GM21737 (cell line): ENCODE measurements around the gene RPL36AL.
"Not testable (repeated sequence)": the region's sequence is repeated elsewhere in the genome, so short reads cannot be mapped to it uniquely, and the experiment has no call there.

Experiments
- ATAC-seq: cut with Tn5 transposase; IDR thresholded peaks from one replicate; pipeline ENCODE4 v1.9.1; 2021; ENCODE audit warnings: mild to moderate bottlenecking, moderate library complexity; ENCODE audit not compliant: unreplicated experiment

Gene RPL36AL

DNA sequence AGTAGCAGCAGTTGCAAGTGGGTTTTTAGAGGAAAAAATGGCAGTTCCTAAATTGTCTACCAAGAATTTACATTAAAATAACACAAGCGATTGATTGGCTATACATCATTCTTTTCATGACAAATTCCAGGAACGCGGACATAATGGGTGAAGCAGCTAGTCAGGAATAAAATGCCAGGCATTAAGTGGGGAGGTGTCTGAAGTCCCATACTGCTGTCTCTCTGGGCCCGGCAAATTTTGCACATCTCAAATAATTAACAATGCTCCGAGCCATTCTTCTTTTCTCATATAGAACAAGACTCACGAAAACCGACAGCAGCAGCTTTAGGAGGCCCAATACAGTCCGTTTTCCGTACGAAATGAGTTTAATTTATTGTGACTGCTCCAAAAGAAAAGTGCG lies 696 bp downstream of the RPL36AL start:
- ATAC-seq: no peak

DNA sequence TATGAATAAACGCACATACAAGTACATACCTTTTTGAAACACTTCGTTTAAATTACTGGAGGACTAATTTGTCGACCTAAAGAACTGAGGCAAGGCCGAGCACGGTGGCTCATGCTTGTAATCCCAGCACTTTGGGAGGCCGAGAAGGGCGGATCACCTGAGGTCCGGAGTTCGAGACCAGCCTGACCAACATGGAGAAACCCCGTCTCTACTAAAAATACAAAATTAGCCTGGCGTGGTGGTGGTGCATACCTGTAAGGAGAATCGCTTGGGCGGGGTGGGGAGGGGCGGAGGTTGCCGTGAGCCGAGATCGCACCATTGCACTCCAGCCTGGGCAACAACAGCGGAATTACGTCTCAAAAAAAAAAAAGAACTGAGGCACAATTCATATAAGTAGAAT lies 1.2 kb downstream of the RPL36AL start:
- ATAC-seq: not testable (repeated sequence)

DNA sequence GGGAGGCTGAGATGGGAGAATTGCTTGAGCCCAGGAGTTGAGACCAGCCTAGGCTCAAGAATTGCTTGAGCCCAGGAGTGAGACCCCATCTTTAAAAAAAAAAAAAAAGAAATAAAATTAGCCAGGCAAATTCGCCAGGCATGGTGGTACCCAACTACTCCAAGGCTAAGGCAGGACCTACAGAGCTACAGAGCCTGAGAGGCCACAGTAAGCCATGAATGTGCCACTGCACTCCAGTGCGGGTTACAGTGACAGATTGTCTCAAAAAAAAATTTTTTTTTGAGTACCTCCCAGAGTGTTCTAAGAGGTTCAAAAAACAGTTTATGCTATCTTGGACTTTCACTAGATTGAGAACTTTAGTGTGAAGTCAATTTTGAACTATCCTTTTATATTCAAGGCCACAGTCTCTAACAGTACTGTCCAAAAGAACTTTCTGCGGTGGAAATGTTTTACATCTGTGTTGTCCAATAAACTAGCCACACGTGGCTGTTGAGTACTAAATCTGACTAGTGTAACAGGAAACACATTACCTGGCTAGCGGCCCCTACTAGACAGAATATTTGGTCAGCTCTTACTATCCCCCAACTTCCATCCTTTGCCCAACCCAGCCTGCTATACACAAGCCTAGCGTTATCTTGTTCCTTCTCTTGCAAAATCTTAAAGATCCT lies 2.4 kb downstream of the RPL36AL start:
- ATAC-seq: no peak

DNA sequence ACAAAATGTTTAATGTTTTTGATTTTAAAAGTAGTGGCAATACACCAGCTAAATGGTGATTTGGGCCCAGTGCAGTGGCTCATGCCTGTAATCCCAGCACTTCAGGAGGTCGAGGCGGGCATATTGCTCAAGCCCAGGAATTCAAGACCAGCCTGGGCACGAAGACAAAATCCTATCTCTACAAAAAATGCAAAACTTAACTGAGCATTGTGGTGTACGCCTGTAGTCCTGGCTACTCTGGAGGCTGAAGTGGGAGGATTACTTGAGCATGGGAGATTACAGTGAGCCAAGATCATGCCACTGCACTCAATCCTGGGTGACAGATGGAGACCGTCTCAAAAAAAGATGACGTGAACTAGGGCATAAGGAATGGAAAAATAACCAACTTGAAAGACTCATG lies 4.7 kb downstream of the RPL36AL start:
- ATAC-seq: no peak

DNA sequence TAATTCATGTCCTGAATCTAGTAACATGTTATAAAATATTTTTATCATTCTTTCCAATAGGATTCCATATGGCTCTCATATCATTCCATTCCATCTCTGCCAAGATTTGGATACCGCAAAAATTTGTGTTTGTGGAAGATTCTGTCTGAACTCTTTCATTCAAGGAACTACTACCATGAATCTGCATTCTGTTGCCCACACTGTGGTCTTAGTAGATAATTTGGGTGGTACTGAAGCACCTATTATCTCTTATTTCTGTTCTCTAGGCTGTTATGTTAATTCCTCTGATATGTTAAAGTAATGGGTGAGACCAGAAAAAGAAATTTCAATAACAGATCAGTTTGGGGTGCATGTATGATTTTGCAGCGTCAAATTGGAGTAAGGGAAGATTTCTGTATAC lies 6.2 kb downstream of the RPL36AL start:
- ATAC-seq: no peak

DNA sequence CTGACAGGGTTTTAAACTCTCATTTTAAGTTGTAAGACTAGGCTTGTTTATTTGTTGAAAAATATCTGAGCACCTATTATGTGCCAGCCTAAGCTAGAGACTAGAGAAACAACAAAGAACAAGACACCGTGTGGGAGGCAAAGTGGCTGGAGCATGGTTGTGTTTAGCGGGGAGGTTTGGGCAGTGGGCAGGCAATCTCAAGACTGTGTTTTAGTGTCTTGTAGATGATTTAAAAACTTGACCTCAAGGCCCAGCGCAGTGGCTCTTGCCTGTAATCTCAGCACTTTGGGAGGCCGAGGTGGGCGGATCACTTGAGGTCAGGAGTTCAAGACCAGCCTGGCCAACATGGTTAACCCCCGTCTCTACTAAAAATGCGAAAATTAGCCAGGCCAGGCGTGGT lies 7.8 kb downstream of the RPL36AL start:
- no peak for ATAC-seq

DNA sequence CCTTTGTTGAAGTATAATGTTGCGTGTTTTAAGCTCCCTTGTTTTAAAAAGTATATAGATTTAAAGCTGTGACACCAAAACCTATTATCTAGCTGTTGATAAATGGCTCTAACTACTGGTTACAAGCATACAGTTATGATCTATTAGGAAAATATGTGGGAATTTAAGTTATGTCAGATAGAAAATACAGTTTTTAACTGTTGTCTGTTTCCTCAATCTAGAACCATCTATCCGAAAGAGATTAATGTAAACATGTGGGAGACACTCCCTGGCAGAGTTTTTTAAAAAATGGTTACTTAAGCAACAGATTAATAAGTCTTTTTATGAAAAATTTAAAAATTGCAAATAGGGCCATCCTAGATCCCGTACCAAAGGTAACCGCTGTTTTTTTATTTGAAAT lies 8.2 kb downstream of the RPL36AL start:
- no peak for ATAC-seq

DNA sequence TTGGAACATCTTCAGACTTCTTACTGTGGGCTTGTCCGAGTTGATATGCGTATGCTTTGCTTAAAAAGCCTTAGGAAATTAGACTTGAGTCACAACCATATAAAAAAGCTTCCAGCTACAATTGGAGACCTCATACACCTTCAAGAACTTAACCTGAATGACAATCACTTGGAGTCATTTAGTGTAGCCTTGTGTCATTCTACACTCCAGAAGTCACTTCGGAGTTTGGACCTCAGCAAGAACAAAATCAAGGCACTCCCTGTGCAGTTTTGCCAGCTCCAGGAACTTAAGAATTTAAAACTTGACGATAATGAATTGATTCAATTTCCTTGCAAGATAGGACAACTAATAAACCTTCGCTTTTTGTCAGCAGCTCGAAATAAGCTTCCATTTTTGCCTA lies 12.8 kb downstream of the RPL36AL start:
- no peak for ATAC-seq

DNA sequence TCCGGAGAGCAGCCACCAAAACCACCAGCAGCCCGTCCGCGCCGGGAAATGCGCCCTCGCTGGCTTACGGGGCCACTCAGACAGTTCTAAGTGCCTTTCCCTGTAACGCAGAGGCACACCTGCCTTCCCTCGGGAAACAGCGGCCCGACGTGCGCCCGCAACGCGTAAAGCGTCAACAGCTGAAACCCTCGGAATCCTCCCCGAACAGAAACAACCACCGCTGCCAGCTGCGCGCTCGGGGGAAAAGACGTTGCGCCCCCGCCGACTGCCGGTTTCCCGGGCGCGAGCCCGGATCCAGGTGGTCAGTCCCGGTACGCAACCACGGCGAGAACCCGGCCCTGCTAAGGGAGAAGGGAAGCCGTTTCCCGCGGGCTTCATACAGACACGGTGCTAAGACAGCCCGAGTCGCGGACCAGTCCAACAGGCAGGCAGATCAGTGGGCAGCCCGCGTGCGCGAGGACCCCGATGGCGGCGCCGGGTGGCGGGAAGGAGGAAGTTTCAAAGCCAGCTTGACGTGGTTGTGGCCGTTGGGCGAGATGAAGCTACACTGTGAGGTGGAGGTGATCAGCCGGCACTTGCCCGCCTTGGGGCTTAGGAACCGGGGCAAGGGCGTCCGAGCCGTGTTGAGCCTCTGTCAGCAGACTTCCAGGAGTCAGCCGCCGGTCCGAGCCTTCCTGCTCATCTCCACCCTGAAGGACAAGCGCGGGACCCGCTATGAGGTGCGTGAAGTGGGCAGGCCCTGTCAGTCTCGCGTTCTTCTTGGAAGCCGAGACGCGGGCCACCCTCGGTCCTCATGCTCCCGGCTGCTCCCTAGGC lies 21.7 kb downstream of the RPL36AL start, which contains the start of gene LRR1:
Gene LRR1 (plus strand): TSS at position 456 of the 816 bp plus-strand sequence. CDS start 81 bp downstream, at position 537.
- peak; percentile 48 for ATAC-seq

DNA sequence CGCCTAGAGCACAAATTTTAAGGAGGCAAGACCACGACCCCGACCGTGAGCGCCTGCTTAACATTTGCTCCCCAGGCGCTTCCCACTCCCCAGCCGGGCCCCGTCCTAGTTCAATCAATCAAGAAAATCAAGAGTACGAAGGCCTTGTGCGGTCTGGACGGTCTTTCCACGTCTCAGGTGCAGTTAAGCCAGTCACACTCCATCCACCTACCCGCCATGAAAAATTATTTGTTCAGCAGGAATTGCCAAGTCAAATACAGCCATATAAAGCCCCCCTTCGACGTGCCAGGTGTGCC lies 22.3 kb downstream of the RPL36AL start:
- no peak for ATAC-seq

DNA sequence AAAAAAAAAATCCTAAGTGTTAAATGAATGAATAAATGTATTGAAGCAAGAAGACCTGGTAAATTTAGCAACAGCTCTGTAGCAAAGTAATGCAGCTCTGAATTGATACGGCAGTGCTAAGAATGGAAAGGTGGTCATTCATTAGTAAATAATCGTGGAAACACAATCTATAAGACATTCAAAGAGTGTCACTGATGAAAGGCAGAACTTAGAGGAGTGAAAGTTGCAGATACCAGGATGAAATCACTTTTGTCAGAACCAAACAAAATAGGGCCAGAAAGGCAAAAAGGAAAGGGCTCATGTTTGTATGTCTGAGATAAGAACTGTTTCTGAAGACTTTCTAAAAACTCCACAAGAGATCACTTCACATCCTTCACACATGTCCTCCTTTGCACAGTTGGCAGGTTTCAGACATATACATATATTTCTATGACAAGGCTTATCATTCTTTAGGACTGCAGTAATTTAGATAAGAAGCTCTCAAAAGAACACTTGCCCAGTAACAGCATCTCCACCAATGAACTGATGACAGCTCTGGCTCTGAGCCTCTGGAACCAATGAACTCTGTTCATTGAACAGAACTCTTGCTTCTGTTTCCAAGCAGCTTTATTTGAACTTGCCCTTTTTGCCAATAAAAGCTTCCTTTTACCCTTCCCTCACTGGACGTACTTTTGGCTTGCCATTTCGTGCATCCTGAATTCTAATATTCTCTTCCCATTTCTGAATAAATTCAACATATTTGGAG lies 25.9 kb downstream of the RPL36AL start:
- ATAC-seq: no peak

DNA sequence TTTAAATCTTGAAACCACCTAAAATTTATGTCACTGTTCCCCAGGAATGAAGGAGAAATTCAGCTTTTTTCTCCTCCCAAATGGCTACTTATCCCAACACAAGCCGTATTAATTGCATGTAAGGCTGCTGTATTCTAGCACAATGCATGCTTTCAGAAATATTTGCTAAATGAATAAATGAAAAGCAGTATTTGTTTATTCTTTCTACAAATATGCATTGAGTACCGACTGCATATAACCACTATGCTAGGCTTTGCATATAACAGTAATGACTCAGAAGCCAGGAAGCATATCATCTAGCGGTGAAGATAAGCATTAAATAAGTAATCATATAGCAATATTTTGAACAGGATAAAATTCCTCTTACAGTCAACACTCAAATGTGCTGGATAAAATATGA lies 27.4 kb downstream of the RPL36AL start:
- ATAC-seq: no peak

DNA sequence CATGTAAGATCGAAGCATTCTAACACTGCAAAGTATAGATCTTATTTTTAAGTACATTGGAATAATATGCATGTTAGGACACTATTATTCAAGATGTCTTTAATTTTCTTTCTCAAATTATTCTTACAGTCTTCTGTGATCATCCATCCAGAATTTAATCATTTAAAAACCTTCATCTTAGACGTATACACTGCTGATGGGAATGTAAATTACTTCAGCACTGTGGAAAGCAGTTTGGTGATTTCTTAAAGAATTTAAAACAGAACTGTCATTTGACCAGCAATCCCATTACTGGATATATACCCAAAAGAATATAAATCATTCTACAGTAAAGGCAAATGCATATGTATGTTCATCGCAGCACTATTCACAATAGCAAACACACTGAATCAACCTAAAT lies 31.0 kb downstream of the RPL36AL start:
- no peak for ATAC-seq

DNA sequence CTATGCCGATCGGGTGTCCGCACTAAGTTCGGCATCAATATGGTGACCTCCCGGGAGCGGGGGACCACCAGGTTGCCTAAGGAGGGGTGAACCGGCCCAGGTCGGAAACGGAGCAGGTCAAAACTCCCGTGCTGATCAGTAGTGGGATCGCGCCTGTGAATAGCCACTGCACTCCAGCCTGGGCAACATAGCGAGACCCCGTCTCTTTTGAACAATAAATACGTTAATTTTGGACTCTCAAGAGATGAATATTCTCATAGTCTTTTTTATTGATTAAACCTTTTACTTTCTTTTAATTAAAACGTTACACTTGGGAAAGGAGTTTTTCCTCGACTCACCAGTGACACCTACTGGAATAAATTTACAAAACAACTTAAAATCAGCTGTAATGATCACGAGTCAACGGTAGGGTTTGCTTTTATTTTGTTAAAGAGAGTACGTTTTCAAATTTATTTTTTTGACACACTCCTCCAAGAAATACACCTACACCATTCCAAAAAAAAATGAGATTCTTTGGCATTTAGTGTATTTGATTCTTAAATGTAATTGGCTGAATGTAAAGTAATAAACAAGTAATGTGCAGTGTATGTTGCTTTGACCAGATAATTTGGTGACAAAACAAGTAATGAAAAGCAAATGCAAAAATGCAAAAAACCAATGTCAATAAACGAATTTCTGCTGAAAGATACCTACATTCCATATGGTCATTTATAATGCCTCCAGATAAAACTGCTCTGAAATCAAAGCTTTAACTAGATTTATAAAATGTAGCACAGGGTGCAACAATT lies 33.6 kb downstream of the RPL36AL start:
- ATAC-seq: peak; percentile 29

DNA sequence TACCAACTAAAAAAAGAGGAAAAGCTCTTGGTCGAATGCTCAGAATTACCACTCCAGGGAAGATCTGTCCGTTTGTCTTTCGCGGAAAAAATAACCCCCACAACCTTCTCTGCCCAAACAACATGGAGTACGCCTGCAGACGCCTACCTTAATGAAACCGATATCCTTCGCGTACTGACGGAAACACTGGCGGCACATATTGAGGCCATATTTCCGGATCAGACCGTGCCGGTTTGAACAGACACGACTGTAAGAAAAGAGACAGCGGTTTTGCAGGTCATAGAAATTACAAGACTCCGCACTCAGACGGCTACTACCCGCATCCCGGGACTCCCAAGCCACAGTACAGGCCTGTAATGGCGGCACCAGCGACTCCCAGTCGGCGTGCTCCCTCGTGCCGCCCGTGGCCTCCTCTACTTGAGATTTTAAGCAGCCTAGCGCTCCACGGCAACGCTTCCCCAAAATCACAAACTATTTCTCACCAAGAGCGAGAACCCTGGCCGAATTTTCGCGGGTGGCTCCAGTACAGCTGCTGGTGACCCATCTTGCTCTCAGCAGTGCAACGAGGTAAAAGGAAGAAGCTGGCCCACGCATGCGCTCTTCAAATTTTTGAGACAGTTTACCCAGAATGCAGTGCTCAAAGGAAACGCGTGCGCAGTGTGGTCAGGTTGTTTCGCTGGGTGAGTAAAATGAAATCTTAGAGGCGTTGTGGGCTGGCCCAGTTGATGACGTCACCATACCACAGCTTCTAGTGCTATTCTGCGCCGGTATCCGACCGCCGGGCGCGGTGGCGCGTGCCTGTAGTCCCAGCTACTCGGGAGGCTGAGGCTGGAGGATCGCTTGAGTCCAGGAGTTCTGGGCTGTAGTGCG lies 34.4 kb downstream of the RPL36AL start, which contains the start of gene RPS29:
Gene RPS29 (minus strand): TSS at position 578 of the 870 bp plus-strand sequence. CDS start 34 bp downstream, at position 544.
- ATAC-seq: peak; percentile 89

DNA sequence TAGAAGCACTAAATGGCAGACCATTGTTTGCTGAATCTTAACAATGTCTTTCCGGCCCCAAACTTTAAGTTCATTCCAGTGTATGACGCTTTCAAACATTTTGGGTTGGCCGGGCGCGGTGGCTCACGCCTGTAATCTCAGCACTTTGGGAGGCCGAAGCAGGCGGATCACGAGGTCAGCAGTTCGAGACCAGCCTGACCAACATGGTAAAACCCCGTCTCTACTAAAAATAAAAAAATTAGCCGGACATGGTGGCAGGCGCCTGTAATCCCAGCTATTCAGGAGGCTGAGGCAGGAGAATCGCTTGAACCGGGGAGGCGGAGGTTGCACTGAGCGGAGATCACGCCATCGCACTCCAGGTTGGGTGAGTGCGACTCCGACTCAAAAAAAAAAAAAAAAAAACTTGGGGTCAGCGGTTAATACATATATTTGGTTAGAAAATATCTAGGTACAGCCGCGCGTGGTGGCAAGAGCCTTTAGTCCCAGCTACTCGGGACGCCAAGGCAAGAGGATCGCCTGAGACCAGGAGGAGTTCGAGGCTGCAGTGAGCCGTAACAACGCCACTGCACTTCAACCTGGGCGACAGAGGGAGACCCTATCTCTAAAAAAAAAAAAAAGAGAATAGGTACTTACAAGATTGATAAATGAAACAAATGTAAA lies 35.3 kb downstream of the RPL36AL start:
- not testable (repeated sequence) for ATAC-seq

DNA sequence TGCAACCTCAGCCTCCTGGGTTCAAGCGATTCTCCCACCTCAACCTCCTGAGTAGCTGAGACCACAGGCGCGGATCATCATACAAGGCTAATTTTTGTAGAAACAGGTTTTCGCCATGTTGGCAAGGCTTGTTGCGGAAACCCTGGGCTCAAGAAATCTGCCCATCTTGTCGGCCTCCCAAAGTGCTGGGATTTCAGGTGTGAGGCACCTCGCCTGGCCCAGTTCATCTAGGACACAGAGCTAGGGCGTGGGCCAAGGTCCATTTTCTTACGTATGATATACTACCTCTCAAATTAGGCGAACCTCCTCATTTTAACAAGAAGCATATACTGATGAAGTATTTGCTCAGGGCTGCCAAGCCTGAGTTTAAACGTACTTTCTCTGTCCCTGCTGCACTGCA lies 36.4 kb downstream of the RPL36AL start:
- ATAC-seq: no peak

DNA sequence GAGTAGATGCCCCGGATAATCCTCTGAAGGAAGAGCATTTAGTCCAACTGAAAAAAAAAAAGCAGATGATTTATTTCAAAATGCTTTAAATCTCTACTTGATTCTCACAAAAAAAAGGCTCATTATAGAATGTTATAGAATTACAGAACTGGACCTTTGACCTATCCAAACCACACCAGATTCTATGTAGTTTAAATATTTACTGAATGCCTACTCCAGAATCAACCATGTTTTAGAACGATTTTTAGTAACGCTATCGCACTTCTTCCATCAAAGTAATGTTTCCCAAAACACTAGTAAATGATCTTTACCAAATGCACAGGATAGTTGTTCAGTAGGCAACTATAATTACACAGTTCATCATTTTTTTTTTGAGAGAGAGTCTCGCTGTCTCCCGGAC lies 36.8 kb downstream of the RPL36AL start:
- no peak for ATAC-seq
